ENCODE measurements around the gene MAML3. TPM values are rescaled to one million over a fixed set of nuclear protein-coding genes. Genes with fewer than 3 reads are reported as not detected.

The MAML3 gene
- total and polyA plus RNA-seq, 2 experiments from 2014 or later: 4.1 to 11.2 TPM

- Histone ChIP-seq H3K79me2 (peaks cover 63% of the 10 kb centered on the region), H2AFZ (no peak overlapping the region), H3K27ac (no peak overlapping the region), H3K9me2 (replicated peaks; ENCODE audit: insufficient read depth) (no peaks in the 10 kb centered on the region), H4K20me1 (ENCODE audit: insufficient read depth, poor library complexity, severe bottlenecking) (peaks cover 2% of the 10 kb centered on the region), H3K4me2 (no peak overlapping the region), H3K4me1 (ENCODE audit: insufficient read depth) (peaks cover 14% of the 10 kb centered on the region), H3K9me3 (ENCODE audit: low read depth) (no peaks in the 10 kb centered on the region), H3K4me3 (no peak overlapping the region), H3K36me3 (replicated peaks; ENCODE audit: insufficient read depth, low read depth) (no peaks in the 10 kb centered on the region), H3K27me3 (no peaks in the 10 kb centered on the region)
- TF ChIP-seq EZH2 (IDR thresholded peaks at IDR 0.05; ENCODE audit: borderline replicate concordance) (no peak), EZH2phosphoT487 (IDR thresholded peaks at IDR 0.05; ENCODE audit: low read depth, severe bottlenecking, unreplicated experiment) (no peak), CTCF (IDR thresholded peaks at IDR 0.05; ENCODE audit: poor library complexity) (no peak)
- no peak for DNase-seq (ENCODE audit: low spot score)
Measured at GRCh38 chr4:140115140-140115539, 38.8 kb downstream of the MAML3 start.

GRCh38 chr4:140113653-140114052 is 40.3 kb downstream of the MAML3 start:
- H3K4me2 ChIP-seq: no peak overlapping the region
- peaks cover 52% of the 10 kb centered on the region for H3K79me2 ChIP-seq
- no peak overlapping the region for H2AFZ ChIP-seq
- no peaks in the 10 kb centered on the region for H3K36me3 ChIP-seq (replicated peaks; ENCODE audit: insufficient read depth, low read depth)
- H4K20me1 ChIP-seq (ENCODE audit: insufficient read depth, poor library complexity, severe bottlenecking): peaks cover 2% of the 10 kb centered on the region
- no peaks in the 10 kb centered on the region for H3K9me3 ChIP-seq (ENCODE audit: low read depth)
- H3K4me1 ChIP-seq (ENCODE audit: insufficient read depth): peaks cover 18% of the 10 kb centered on the region
- H3K27me3 ChIP-seq: no peaks in the 10 kb centered on the region
- TF ChIP-seq EZH2 (IDR thresholded peaks at IDR 0.05; ENCODE audit: borderline replicate concordance) (no peak), EZH2phosphoT487 (IDR thresholded peaks at IDR 0.05; ENCODE audit: low read depth, severe bottlenecking, unreplicated experiment) (no peak), CTCF (IDR thresholded peaks at IDR 0.05; ENCODE audit: poor library complexity) (no peak)
- WGBS (ENCODE audit: low lambda C conversion rate, missing lambda C conversion rate): 87% methylated on average over 2 of the region's 2 CpGs
- DNase-seq (ENCODE audit: low spot score): no peak
- no peak overlapping the region for H3K4me3 ChIP-seq
- no peaks in the 10 kb centered on the region for H3K9me2 ChIP-seq (replicated peaks; ENCODE audit: insufficient read depth)
- no peak overlapping the region for H3K27ac ChIP-seq

- no peaks in the 10 kb centered on the region for H3K27me3 ChIP-seq
- no peaks in the 10 kb centered on the region for H3K36me3 ChIP-seq (replicated peaks; ENCODE audit: insufficient read depth, low read depth)
- H3K9me3 ChIP-seq (ENCODE audit: low read depth): no peaks in the 10 kb centered on the region
- no peak overlapping the region for H3K27ac ChIP-seq
- no peak overlapping the region for H3K4me3 ChIP-seq
- H3K79me2 ChIP-seq: peaks cover 48% of the 10 kb centered on the region
- 76% methylated on average over 2 of the region's 2 CpGs for WGBS (ENCODE audit: low lambda C conversion rate, missing lambda C conversion rate)
- H2AFZ ChIP-seq: no peak overlapping the region
- H3K9me2 ChIP-seq (replicated peaks; ENCODE audit: insufficient read depth): no peaks in the 10 kb centered on the region
- H3K4me2 ChIP-seq: no peak overlapping the region
- peaks cover 2% of the 10 kb centered on the region for H4K20me1 ChIP-seq (ENCODE audit: insufficient read depth, poor library complexity, severe bottlenecking)
- TF ChIP-seq EZH2 (IDR thresholded peaks at IDR 0.05; ENCODE audit: borderline replicate concordance) (no peak), CTCF (IDR thresholded peaks at IDR 0.05; ENCODE audit: poor library complexity) (no peak), EZH2phosphoT487 (IDR thresholded peaks at IDR 0.05; ENCODE audit: low read depth, severe bottlenecking, unreplicated experiment) (no peak)
- DNase-seq (ENCODE audit: low spot score): no peak
- peaks cover 18% of the 10 kb centered on the region for H3K4me1 ChIP-seq (ENCODE audit: insufficient read depth)
Measured at GRCh38 chr4:140112576-140112975, 41.4 kb downstream of the MAML3 start.

- no peak for DNase-seq (ENCODE audit: low spot score)
- no peaks in the 10 kb centered on the region for H3K27me3 ChIP-seq
- peaks cover 1% of the 10 kb centered on the region for H4K20me1 ChIP-seq (ENCODE audit: insufficient read depth, poor library complexity, severe bottlenecking)
- H3K4me3 ChIP-seq: no peak overlapping the region
- H3K79me2 ChIP-seq: peaks cover 52% of the 10 kb centered on the region
- H3K9me3 ChIP-seq (ENCODE audit: low read depth): no peaks in the 10 kb centered on the region
- TF ChIP-seq EZH2 (IDR thresholded peaks at IDR 0.05; ENCODE audit: borderline replicate concordance) (no peak), CTCF (IDR thresholded peaks at IDR 0.05; ENCODE audit: poor library complexity) (no peak), EZH2phosphoT487 (IDR thresholded peaks at IDR 0.05; ENCODE audit: low read depth, severe bottlenecking, unreplicated experiment) (no peak)
- H3K36me3 ChIP-seq (replicated peaks; ENCODE audit: insufficient read depth, low read depth): no peaks in the 10 kb centered on the region
- WGBS (ENCODE audit: low lambda C conversion rate, missing lambda C conversion rate): 100% methylated on average over 1 of the region's 1 CpG
- H3K9me2 ChIP-seq (replicated peaks; ENCODE audit: insufficient read depth): no peaks in the 10 kb centered on the region
- no peak overlapping the region for H3K27ac ChIP-seq
- H3K4me1 ChIP-seq (ENCODE audit: insufficient read depth): peaks cover 25% of the 10 kb centered on the region
- no peak overlapping the region for H2AFZ ChIP-seq
- no peak overlapping the region for H3K4me2 ChIP-seq
Measured at GRCh38 chr4:140111256-140111655, 42.7 kb downstream of the MAML3 start.

All from hepatocyte (in vitro differentiated cells).